ENCODE results near the gene SERINC1.

DNA sequence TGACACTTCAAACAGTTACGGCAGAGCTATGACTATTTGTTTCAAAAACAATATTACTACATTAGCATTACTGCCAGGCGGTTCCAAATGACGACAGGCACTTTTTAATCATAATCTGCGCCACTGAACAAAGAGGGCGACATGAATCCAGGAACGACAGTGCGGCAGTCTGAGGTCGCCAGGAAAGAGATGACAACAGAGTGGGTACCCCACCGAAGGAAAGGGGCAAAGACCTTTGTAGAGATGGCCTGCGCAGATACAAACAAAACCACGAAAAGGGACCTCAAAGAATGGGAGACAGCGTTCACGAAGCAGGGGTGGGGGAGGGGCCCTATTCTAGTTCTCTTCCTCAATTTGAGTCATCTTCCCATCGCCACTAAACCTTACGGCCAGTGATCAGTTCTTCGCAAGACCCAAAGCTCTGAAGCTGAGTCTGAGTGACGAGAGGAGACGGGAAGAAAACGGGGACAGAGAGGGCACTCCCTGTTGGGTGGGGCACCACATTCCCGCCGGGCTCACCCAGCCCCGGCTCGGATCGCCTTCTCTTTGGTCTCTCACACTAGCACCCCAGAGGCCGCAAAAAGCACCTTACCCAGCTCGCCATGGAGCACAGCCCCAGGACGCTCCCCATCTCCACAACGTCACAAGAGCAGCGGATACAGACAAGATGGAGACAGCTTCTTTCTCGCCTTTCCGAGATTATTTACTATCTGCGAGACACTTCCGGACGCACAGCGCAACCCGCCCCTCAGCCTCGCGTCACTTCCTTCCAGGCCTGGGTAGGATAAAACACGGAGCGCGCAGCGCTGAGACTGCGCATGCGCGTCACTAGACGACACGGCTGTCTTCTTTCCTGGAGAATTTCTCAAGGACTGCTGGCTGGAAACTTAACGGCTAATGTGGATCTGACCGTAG lies at the start of gene SERINC1:
- TF ChIP-seq POLR2A (IDR thresholded peaks at IDR 0.05; ENCODE audit: extremely low read depth, insufficient read length) = peak; percentile 91
- TF ChIP-seq, protein P1, sequence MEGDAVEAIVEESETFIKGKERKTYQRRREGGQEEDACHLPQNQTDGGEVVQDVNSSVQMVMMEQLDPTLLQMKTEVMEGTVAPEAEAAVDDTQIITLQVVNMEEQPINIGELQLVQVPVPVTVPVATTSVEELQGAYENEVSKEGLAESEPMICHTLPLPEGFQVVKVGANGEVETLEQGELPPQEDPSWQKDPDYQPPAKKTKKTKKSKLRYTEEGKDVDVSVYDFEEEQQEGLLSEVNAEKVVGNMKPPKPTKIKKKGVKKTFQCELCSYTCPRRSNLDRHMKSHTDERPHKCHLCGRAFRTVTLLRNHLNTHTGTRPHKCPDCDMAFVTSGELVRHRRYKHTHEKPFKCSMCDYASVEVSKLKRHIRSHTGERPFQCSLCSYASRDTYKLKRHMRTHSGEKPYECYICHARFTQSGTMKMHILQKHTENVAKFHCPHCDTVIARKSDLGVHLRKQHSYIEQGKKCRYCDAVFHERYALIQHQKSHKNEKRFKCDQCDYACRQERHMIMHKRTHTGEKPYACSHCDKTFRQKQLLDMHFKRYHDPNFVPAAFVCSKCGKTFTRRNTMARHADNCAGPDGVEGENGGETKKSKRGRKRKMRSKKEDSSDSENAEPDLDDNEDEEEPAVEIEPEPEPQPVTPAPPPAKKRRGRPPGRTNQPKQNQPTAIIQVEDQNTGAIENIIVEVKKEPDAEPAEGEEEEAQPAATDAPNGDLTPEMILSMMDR (IDR thresholded peaks at IDR 0.05; ENCODE audit: low read depth, low read length) = no peak

All from NB4 (cell line).